Measurements from ENCODE around the gene MYO1D.
A peak's percentile ranks its signal among the peaks of the same experiment; 100 is the strongest.
"Not testable (repeated sequence)": the region's sequence is repeated elsewhere in the genome, so short reads cannot be mapped to it uniquely, and the experiment has no call there.

MYO1D gene

DNA sequence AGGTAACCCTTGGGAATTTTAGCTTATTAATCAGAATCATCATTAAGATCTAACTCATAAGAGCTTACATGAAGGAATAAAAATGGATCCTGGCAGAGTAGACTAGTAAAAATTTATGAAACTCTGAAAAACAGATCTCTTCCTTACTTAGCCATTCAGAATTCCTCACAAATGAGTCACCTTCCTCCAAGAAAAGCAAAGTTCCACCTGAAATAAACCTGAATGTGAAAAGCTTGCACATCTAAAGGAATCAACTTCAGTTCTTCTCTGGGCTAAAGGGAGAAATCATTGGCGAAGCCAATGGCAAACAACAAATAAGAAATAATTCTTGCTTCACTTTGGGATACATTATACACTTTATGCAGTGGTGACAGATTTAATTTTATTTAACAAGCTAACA is 22.7 kb downstream of the MYO1D start:
- no peak for DNase-seq

DNA sequence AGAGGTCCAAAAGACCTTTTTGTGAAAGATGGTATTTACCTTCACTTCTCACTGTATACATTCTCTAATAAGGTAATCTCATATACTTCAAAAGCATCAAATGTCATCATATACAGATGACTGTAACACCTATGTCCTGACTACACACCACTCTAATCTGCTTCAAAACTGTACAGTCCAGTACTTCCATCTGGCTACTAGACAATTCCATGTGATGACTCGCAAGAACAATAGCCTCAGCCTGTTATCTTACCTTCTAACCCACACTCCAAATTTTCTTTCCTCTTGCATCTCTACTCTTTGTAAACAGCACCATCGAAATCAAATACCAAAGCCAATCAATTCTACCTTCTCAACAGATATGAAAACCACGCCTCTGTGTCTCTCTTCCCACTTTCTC is 24.1 kb downstream of the MYO1D start:
- DNase-seq, result no peak

DNA sequence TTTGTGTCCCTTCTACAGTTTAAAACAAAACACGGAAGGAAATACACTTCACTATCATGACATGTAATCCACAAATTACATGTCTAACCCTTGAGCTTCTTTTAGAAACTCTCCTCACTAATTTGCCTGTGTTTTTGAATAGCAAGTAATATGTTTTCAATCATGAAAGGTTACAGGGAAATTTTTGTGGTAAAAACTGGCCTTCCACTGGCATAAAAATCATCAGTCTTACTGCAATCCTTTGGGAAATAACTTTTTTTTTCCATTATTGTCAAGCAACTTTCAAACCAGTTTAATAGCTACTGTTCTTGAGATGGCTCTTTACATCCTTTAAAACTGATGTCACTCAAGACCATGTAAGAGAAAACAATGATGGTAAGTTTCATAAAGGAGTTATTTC is 27.0 kb downstream of the MYO1D start:
- no peak for DNase-seq

DNA sequence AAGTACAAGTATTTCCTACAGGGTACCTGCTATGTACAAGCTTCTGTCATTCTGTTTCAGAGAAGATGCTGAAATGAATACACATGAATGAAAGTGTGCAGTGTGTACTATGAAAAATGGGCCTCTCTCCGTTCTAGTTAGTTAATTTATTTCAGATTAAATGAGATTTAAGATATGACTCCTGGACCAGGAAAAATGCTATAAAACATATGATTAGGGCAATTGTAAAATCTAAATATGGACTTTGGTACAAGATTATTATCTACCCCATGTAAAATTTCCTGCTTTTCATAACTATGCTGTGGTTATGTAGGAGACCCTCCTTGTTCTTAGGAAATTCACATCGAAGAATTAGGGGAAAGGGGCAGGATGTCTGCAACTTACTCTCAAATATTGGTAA is 28.9 kb downstream of the MYO1D start:
- DNase-seq, result no peak

DNA sequence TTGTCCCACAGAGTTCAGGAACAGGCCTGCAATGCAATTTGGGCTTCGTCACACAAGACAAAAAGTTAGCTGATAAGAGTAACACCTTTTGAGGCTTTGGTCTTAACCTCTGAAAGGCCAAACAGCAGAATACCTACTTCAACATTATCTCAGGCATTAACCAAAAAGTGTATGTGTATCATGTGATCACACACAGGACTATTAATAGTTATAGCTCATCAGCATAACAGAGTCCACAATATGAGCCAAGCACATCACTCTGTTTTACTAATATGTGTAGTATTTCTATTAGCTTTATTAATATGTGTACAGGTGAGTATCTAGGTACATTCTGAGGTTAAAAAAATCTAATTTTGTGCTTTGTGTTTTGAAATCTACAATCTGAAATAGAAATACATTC is 30.8 kb downstream of the MYO1D start:
- no peak for DNase-seq

DNA sequence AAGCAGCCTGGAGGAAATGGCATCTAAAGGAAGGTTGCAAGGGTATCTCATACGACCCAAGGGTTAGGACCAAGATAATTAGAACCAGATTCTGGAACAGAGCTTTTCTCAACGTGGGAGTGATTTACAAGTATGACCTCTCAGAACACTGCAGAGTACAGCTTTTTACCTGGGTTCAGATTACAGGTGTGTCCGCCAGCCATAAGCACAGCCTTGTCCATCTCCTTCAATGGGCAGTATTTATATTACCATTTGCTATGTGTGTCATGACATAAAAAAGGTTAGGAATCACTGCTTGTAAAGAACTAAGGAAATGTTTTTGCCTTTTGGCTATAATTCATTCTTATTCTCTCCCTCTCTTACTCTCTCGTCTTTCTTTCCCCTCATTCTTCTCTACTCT is 36.7 kb downstream of the MYO1D start:
- DNase-seq, result no peak

DNA sequence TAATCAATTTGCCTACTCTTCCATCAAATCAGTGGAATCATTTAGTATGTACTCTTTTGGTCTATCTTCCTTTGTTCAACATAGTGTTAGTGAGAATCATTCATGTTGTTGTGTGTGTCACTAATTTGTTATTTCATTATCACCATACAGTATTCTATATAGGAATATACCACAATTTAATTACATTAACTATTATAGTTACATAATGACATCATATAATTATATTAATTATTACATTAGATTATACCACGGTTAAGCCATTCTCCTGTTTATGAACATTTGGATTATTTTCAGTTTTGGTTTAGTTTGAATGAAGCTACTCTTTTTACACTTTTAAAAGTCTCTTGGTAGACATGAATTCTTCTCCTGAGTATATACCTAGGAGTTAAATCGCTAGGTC is 40.4 kb downstream of the MYO1D start:
- DNase-seq, result no peak

DNA sequence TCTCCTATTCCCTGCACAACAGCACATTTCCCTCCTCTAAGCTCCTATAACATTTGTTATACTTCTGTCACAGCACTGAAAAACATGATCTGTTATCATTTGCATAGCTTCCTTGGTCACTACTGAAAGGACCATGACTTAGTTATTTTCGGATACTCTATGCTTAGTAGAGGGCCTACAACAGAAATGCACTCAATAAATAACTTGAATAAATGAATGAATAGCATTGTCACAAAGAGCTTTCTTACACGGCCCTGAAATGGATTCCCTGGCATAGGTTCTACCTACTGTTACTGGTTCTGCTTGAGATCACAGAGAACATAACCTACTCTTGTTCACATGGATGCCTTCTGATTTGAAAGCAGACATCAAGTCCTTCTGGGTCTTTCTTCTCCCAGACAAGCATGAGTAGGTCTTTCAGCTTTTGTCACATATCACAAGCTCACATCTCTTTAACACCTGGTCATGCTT is 41.6 kb downstream of the MYO1D start:
- no peak for DNase-seq

DNA sequence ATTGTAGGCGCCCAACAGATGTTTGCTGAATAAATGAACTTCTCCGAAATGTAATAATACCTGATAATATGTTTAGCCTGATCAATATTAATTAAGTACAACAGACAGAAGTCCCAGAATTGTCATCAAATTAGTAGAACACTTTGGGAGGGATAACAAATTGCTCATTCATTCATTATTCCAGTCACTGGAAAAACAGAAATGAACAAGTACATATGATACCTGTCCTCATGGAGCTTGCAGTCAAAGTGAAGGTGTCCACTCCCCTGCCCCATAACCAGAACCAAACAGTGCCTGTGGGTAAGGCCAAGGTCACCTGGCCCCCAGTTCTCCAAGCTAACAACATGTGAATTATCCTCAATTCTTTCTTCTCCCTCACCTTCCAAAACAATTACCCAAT is 42.8 kb downstream of the MYO1D start:
- no peak for DNase-seq

DNA sequence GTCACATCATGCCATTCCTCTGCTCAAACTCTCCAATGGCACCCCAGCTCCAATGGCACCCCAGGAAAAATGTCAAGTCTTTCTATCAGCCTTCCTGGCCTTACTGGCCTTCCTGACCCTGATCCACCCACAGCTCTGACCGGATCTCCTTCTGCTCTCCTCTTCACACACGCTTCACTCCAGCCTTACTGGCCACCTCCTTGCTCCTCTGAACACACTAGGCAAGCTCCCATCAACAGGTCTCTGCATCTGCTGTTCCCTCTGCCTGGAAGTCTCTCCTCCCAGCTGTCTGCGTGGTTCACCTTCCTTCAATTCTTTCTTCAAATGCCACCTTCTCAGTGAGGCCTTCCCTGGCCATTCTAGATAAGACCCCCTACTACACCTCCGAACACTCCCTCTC is 43.4 kb downstream of the MYO1D start:
- no peak for DNase-seq

DNA sequence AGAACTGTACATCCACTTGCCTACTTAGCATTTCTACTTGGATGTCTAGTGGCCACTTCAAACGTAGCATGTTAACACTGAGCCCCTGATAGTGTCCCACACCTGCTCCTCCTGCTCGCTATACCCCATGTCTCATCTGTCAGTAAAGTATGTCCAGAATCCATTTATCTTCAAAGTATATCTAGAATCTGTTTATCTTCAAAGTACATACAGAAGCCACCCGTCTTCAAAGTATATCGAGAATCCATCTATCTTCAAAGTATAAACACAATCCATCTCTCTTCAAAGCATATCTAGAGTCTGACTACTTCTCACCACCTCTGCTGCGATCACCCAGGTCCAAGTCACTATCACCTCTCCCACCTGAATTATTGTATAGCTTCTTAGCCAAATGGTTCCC is 43.8 kb downstream of the MYO1D start:
- no peak for DNase-seq

DNA sequence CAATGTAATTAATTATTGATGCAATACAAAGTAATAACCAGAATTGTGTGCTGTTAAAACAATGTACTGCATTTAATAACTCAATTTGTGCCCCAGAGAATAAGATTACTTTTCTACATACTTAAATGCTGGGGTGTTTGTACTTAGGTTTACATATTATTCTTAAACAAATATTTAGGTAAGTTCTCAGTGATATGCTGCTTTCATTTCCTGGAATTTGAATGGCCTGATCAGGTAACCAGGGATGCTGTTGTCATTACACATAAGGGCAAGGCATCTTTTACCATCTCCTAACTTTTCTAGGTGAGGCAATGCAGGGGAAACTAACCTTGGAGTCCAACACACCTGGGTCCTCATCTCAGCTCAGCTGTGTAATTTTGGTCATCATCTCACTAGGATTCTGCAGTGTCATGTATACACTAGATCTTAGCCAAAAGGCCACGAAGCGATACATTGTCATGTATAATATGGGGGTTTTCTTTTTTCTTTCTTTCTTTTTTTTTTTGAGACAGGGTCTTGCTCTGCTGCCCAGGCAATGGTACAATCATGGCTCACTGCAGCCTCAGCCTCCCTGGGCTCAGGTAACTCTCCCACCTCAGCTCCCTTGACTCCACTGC is 45.2 kb downstream of the MYO1D start:
- no peak for DNase-seq

DNA sequence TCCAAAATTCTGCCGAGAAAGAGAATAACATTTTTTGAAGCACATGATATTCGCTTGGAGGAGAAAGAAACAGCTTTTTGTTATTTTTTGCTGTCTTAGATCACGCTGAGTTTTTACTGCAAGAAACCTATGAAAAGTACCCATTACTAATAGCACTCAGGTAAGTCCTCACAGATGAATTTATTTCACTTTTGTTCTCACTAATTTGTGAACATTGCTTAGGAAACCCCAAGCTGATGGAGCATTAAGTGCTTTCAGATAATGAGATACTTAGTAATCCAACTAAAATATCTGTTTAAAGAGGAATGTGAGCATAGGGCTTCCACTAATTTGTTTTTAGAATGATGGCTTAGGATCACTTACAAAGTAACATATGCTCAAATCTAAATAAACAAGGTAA is 45.7 kb downstream of the MYO1D start:
- no peak for DNase-seq

DNA sequence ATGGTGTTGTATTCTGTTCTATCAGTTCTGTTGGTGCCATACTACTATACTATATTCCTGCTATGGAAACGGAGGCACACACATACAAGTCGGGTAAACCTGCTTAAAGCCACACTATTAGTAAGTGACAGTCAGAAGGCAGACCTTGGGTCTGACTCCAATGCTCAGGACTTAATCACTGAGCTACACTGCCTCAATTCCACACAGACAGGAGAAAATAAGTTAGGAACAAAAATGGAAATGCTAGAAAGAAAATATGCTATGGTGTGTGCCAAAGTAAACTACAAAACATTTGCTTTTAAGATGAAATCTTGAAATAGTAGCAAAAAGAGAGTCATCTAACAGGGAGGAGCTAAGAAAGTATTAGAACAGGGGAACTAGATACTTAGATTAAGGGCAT is 48.1 kb downstream of the MYO1D start:
- DNase-seq, result no peak

DNA sequence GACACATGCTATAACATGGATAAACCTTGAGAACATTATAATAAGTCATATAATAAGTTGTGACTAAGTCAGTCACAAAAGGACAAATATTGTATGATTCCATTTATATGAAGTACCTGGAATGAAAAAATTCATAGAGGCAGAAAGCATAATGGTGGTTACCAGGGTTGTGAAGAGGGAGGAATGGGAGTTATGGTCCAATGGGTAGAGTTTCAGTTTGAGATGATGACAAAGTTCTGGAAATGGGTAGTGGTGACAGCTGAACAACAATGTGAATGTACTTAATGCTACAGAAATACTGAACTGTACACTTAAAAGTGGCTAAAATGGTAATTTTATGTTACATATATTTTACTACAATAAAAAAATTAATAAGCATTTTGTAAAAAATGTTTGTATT is 49.7 kb downstream of the MYO1D start:
- DNase-seq, result peak; percentile 69

DNA sequence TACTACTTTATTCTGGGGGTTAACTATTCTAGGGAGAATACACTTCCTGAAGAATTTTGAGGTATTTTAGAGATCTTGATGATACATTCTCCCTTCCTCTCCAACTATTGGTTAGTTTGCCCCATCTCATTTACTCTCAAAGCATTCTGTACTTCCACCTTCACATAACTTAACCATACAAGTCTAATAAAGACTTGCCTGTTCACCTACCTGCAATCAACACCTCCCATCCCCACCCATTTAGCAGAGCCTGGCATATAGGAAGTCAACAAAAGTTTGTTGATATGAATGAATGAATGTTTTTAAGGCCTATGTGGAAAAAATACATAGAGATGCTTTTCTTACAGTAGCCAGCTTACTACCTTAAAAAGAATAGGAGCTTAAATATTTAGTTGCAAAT is 50.8 kb downstream of the MYO1D start:
- no peak for DNase-seq

DNA sequence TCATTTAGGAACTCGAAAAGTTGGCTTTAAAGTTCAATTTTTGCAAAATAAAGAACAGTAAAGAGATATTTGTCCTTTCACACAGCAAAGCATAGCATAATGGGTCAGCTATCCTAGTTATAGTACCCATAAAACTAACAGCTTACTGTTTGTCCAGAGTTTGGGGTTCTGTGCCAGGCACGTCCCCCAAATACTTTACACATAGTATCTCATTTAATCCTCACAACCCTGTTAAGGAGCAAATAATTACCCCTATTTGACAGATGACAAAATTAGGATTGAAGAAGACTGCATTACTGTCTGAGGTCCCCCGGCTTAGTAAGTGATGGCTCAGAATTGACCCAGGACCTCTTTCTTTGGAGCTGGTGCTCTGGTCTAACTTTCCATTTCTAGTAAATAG is 52.6 kb downstream of the MYO1D start:
- DNase-seq, result no peak

DNA sequence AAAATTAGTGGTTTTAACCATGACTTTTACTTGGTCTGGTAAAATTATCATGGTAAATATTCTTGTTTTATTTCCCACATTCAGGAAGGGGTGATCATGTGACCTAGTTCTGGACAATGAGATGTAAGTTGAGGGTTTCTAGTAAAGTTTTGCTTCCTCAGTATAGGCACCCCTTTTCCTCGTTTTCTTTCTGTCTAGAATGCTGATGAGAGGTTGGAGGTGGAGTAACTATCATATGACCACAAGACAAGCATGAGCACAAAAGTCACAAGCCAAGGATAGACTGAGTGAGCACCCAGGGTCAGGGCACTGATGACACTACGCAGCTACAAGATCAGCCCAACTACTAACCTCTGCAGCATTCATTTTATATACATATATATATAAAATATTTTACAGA is 53.9 kb downstream of the MYO1D start:
- DNase-seq, result no peak

DNA sequence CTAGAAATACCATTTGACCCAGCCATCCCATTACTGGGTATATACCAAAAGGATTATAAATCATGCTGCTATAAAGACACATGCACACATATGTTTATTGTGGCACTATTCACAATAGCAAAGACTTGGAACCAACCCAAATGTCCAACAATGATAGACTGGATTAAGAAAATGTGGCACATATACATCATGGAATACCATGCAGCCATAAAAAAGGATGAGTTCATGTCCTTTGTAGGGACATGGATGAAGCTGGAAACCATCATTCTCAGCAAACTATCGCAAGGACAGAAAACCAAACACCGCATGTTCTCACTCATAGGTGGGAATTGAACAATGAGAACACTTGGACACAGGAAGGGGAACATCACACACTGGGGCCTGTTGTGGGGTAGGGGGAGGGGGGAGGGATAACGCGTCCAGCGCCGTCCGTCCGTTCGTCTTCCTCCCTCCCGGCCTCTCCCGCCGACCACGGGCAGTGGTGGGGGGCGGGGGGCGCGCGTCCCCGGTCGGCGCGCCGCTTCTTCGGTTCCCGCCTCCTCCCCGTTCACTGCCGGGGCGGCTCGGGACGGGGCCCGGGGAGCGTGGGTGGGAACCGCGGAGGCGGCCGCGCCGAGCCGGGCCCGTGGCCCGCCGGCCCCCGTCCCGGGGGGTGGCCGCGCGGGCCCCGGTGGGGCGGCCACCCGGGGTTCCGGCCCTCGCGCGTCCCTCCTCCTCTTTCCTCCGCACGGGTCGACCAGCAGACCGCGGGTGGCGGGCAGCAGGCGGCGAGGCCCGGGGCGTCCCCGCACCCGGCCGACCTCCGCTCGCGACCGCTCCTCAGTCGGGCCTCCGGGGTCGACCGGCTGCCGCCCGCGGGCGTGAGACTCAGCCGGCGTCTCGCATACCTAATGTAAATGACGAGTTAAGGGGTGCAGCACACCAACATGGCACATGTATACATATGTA is 54.7 kb downstream of the MYO1D start:
- not testable (repeated sequence) for DNase-seq

DNA sequence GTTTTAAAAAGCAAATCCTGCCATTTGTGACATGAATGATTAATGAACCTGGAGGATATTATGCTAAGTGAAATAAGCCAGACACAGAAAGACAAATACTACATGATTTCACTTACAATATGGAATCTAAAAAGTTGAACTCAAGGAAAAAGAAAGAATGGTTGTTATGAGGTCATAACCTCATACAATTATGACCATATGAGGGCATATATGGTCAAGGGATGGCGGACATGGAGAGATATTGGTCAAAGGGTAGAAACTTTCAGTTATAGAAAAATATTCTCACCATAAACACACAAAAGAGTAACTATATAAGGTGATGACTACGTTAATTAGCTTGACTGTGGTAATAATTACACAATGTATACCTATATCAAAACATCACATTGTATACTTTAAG is 56.5 kb downstream of the MYO1D start:
- DNase-seq, result no peak

DNA sequence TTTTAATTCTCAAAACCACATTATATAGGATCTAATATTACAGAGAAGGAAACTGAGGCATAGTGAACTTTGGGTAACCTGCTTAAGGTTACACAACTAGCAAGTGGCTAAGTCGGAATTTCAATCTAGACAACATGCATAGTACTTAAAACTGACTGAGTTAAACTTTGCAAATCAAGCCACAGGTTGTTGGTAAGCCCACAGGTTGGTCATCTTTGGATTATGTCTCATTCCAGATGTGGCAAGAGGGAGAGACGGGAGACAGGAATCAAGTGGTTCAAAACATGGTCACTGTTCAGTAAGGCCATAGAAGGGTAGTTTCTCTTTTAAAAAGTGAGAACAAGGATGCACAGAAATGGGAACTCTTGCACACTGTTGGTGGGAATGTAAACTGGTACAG is 57.1 kb downstream of the MYO1D start:
- no peak for DNase-seq

DNA sequence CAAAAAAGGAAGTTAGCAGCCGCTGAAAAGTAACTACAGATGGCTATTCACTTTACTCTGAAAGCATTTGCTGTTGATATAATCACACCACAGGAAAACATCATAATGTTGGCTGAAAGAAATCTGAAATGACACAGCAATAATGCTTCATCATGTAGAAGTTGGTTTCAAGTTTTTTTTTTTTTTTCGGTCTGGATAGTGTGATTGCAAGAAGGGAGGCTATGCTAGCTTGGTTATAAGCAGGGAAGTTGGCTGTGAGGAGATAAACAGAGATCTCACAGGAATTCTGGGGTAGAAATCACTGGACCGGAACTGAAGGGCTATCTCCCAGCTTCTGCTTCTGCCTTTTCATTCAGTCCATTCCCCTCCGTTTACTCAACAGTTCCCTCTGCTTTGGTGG is 57.9 kb downstream of the MYO1D start:
- no peak for DNase-seq

DNA sequence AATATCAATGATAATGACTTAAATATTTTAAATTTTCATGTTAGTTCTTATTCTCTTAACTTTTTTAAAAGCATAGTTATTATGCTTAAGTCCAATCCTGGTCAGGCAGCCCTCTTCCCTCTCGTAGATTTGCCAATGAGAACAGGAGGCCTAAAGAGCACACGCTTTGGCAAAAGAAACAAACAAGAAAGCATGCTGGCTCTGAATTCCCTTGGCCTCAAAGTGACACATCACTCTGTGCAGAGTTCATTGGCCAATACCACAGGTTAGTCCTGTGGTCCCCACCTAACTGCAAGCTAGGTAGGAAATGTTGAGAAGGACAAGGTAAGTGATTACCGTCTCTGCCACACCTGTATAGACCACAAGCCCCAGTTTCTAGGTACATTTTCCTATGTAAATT is 61.5 kb downstream of the MYO1D start:
- DNase-seq, result no peak

DNA sequence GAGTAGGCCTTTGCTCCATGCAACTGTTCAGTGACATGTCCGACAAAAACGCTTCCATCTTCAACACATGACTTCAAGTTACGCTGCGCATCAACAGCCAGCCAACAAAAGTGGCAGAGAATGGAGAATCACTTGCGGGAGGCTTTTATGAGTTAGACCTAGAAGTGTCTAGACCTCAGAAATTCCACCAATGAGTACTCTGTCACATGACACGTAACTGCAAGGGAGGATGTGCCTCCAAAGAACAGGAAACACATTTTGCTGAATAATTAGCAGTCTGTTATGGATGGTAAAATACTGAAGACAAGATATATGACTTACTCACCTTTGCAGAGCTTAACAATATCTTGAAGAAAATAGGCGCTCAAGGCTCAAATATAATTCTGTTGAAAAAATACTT is 62.1 kb downstream of the MYO1D start:
- no peak for DNase-seq

DNA sequence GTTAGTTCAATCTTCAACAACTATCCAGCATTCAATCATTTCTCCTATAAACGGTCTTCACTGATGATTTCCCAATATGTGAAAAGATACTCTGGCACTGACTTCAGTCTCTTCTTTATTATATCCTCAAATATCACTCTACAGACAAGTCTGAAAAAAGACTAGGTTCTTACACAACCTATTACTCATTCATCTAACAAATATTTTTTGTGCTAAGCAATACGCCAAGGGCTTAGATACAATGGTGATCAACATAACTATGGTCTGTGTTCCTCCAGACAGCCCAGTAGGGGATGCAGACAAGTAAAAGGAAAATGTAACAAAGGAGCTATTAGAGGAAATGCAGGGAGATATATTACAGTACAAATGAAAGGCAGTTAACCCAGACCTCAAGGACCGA is 63.9 kb downstream of the MYO1D start:
- no peak for DNase-seq

Data from NCI-H1092 treated with DMSO at 0.1 percent for 48 hours (cell line).